SK-N-MC (cell line): ENCODE results near the gene BCAS3.

ENCODE experiments used
- EZH2 ChIP-seq: fragments of 200-600 bp; sonication (generic); IDR thresholded peaks from one replicate; pipeline ENCODE4 v1.6.1; 2017; ENCODE audit warnings: antibody characterized with exemption
- FOXP2 ChIP-seq: optimal IDR thresholded peaks from 2 replicates; pipeline ENCODE3; 2011; ENCODE audit warnings: mild to moderate bottlenecking, moderate library complexity; ENCODE audit not compliant: insufficient read depth; ENCODE audit errors: extremely low read length, control extremely low read depth
- POLR2AphosphoS5 ChIP-seq: IDR thresholded peaks from 2 replicates; pipeline ENCODE4 v1.6.1; 2012; ENCODE audit warnings: mild to moderate bottlenecking, low read depth, low read length, borderline replicate concordance

DNA sequence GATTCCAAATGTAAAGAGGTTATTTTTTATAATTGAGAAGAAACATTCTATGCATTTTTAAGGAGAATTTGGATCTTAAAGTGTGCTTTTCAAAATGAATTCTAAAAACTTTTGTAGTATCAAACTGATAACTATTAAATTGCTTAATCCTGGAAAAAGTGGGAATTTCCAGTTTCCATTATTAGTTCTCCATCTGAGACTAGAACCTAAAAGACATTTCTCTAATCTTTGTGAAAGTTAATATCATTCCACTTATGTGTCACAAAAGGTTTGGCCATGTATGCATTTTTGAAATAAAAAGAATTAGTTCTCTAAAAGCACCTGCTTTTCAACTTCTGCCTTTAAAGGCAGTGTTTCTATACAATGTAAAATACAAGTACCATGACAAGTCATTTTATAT, 155.0 kb downstream of the BCAS3 start:
- TF ChIP-seq EZH2: no peak
- no peak for TF ChIP-seq POLR2AphosphoS5
- no peak for TF ChIP-seq FOXP2
